Trophoblast cell (in vitro differentiated cells and primary cell): ENCODE data around the gene NME7.

Experiments used
- DNase-seq, 2 donors: peaks; one replicate each; pipeline ENCODE4 v3.0.0-alpha.2; 2016
- H2AFZ ChIP-seq: 2 replicates; pipeline ENCODE4 v1.6.1; 2013; ENCODE audit warnings: low read length, moderate library complexity, mild to moderate bottlenecking; ENCODE audit not compliant: insufficient read depth, poor library complexity
- H2AK5ac ChIP-seq: 2 replicates; pipeline ENCODE4 v1.6.1; 2013; ENCODE audit warnings: mild to moderate bottlenecking, low read length
- H2BK120ac ChIP-seq: 2 replicates; pipeline ENCODE4 v1.6.1; 2013; ENCODE audit warnings: low read length, mild to moderate bottlenecking, moderate library complexity; ENCODE audit not compliant: insufficient read depth, poor library complexity
- H2BK12ac ChIP-seq: 2 replicates; pipeline ENCODE4 v1.6.1; 2013; ENCODE audit warnings: mild to moderate bottlenecking, low read length, moderate library complexity
- H2BK5ac ChIP-seq: 2 replicates; pipeline ENCODE4 v1.6.1; 2013; ENCODE audit warnings: low read length, low read depth, moderate library complexity, mild to moderate bottlenecking; ENCODE audit not compliant: poor library complexity
- H3K14ac ChIP-seq: 2 replicates; pipeline ENCODE4 v1.6.1; 2013; ENCODE audit warnings: mild to moderate bottlenecking, low read length
- H3K18ac ChIP-seq: 2 replicates; pipeline ENCODE4 v1.6.1; 2013; ENCODE audit warnings: mild to moderate bottlenecking, low read length
- H3K23ac ChIP-seq: 2 replicates; pipeline ENCODE4 v1.6.1; 2013; ENCODE audit warnings: low read length
- H3K27ac ChIP-seq: 2 replicates; pipeline ENCODE4 v1.5.1; 2013; ENCODE audit warnings: low read depth, mild to moderate bottlenecking, inconsistent platforms, low read length, moderate library complexity
- H3K27me3 ChIP-seq: 2 replicates; pipeline ENCODE4 v1.6.1; 2013; ENCODE audit warnings: inconsistent platforms, mild to moderate bottlenecking, low read length, moderate library complexity; ENCODE audit not compliant: insufficient read depth
- H3K36me3 ChIP-seq, 2 experiments: 1 replicate in 1 of 2; 2 replicates in 1 of 2; pipeline ENCODE4 v1.6.1; 2013; ENCODE audit warnings: low read length in 2 of 2, mild to moderate bottlenecking in 2 of 2, moderate library complexity in 1 of 2; ENCODE audit not compliant: insufficient read depth in 2 of 2, control insufficient read depth in 1 of 2
- H3K4ac ChIP-seq: 2 replicates; pipeline ENCODE4 v1.6.1; 2013; ENCODE audit warnings: low read depth, mild to moderate bottlenecking, low read length, moderate library complexity
- H3K4me1 ChIP-seq, 2 experiments: 1 replicate in 1 of 2; 2 replicates in 1 of 2; pipeline ENCODE4 v1.6.1; 2013; ENCODE audit warnings: low read length in 2 of 2, mild to moderate bottlenecking in 2 of 2, moderate library complexity in 1 of 2; ENCODE audit not compliant: insufficient read depth in 2 of 2, control insufficient read depth in 1 of 2
- H3K4me2 ChIP-seq: 2 replicates; pipeline ENCODE4 v1.6.1; 2013; ENCODE audit warnings: inconsistent platforms, mild to moderate bottlenecking, low read length, moderate library complexity
- H3K4me3 ChIP-seq: 2 replicates; pipeline ENCODE4 v1.5.1; 2013; ENCODE audit warnings: mild to moderate bottlenecking, low read depth, low read length, inconsistent platforms
- H3K79me1 ChIP-seq: one replicate; pipeline ENCODE4 v1.6.1; 2013; ENCODE audit warnings: low read length
- H3K79me2 ChIP-seq: 2 replicates; pipeline ENCODE4 v1.6.1; 2013; ENCODE audit warnings: low read length, mild to moderate bottlenecking; ENCODE audit not compliant: control insufficient read depth, insufficient read depth, poor library complexity
- H3K9ac ChIP-seq: 2 replicates; pipeline ENCODE4 v1.6.1; 2013; ENCODE audit warnings: mild to moderate bottlenecking, low read length
- H3K9me3 ChIP-seq: 2 replicates; pipeline ENCODE4 v1.6.1; 2013; ENCODE audit warnings: low read depth, mild to moderate bottlenecking, control low read depth, inconsistent platforms, low read length; ENCODE audit not compliant: insufficient read depth
- H4K12ac ChIP-seq: 2 replicates; pipeline ENCODE4 v1.6.1; 2013; ENCODE audit warnings: low read depth, mild to moderate bottlenecking, low read length, moderate library complexity
- H4K8ac ChIP-seq: 2 replicates; pipeline ENCODE4 v1.6.1; 2013; ENCODE audit warnings: low read depth, mild to moderate bottlenecking, low read length, moderate library complexity
- H4K91ac ChIP-seq: one replicate; pipeline ENCODE4 v1.6.1; 2013; ENCODE audit warnings: low read depth, mild to moderate bottlenecking, low read length, moderate library complexity
- WGBS: extraction: QIAGEN DNeasy Blood & Tissue Kit; methylation state at CpG from one replicate; pipeline ENCODE4 v1.1.7; 2013; ENCODE audit warnings: missing lambda C conversion rate; ENCODE audit not compliant: insufficient read length, insufficient coverage; ENCODE audit errors: extremely low coverage; 5-methylcytosine and 5-hydroxymethylcytosine counted together

The NME7 gene

DNA sequence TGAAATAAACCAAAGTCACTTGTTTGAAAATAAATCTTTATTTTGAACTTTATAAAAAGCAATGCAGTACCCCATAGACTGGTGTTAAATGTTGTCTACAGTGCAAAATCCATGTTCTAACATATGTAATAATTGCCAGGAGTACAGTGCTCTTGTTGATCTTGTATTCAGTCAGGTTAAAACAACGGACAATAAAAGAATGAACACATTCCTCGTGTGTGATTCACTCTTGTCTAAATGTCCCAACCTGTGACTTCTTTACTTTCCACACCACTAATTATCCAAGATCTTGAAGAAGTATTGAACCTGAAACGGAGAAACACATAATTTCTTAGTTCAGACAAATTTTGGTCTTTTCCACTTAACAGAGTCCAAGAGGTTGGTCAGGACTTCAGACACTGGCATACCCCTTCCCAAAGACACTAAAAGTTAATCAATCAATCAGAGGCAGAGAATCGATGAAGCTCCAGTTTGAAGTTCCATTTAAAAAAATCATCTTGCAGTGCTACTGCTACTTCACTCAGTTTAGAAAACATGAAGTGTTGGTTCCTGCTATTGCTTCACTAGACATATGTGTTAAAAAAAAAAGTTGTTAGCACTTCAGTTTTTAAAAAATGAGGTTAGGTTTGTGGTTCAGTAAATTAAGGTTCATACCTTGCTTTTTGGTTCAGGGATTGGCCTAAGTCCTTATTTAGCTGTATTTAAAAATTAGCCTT lies 234.9 kb downstream of the NME7 start:
- no peaks in the 10 kb centered on the region for H3K27me3 ChIP-seq
- H4K8ac ChIP-seq, result no peak overlapping the region
- H3K18ac ChIP-seq, result no peak overlapping the region
- H4K91ac ChIP-seq, result no peak overlapping the region
- no peak overlapping the region for H2BK120ac ChIP-seq
- H3K4me1 ChIP-seq, result no peaks in the 10 kb centered on the region
- H3K9ac ChIP-seq, result no peak overlapping the region
- H2AFZ ChIP-seq, result no peak overlapping the region
- H2BK12ac ChIP-seq, result no peak overlapping the region
- WGBS, result no CpG with 5 or more reads among the region's 4 CpGs
- no peaks in the 10 kb centered on the region for H3K79me1 ChIP-seq
- H4K12ac ChIP-seq, result no peak overlapping the region
- no peak overlapping the region for H3K4me2 ChIP-seq
- no peak overlapping the region for H2BK5ac ChIP-seq
- H3K36me3 ChIP-seq, result peaks cover 8 to 23% of the 10 kb centered on the region in 2 experiments
- no peak overlapping the region for H3K4me3 ChIP-seq
- no peaks in the 10 kb centered on the region for H3K79me2 ChIP-seq
- H3K23ac ChIP-seq, result no peak overlapping the region
- no peak overlapping the region for H3K14ac ChIP-seq
- no peaks in the 10 kb centered on the region for H3K9me3 ChIP-seq
- no peak overlapping the region for H2AK5ac ChIP-seq
- DNase-seq, result peak in 1 of 2 donors; percentile 32
- H3K27ac ChIP-seq, result no peak overlapping the region
- no peak overlapping the region for H3K4ac ChIP-seq

DNA sequence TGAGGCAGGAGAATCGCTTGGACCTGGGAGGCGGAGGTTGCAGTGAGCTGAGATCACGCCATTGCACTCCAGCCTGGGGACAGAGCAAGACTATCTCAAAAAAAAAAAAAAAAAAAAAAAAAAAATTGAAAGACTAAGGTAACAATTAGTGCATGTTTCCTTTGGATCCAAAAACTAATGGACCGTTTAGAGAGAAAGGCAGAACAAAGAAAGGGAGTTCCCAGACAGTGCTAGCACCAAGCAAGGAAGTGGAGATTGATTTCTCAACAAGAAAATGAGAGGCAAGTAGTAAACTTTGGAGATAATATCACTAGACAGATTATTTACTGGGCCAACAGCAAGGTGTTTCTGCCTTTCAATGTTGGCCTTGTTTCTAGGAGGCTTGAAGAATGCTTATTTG lies 236.9 kb downstream of the NME7 start:
- no peak overlapping the region for H2AFZ ChIP-seq
- no peak overlapping the region for H3K4me3 ChIP-seq
- DNase-seq, result peak in 1 of 2 donors; percentile 13
- H4K8ac ChIP-seq, result no peak overlapping the region
- H3K4me1 ChIP-seq, result no peaks in the 10 kb centered on the region
- no peak overlapping the region for H3K4ac ChIP-seq
- no peak overlapping the region for H2AK5ac ChIP-seq
- peaks cover 11 to 31% of the 10 kb centered on the region in 2 experiments for H3K36me3 ChIP-seq
- no peak overlapping the region for H2BK120ac ChIP-seq
- no peak overlapping the region for H4K12ac ChIP-seq
- no peak overlapping the region for H3K27ac ChIP-seq
- no peak overlapping the region for H3K4me2 ChIP-seq
- no peak overlapping the region for H2BK12ac ChIP-seq
- no peak overlapping the region for H3K9ac ChIP-seq
- no peak overlapping the region for H4K91ac ChIP-seq
- no peak overlapping the region for H3K14ac ChIP-seq
- H2BK5ac ChIP-seq, result no peak overlapping the region
- no peak overlapping the region for H3K23ac ChIP-seq
- H3K27me3 ChIP-seq, result no peaks in the 10 kb centered on the region
- H3K9me3 ChIP-seq, result no peaks in the 10 kb centered on the region
- no peak overlapping the region for H3K18ac ChIP-seq
- WGBS, result no CpG with 5 or more reads among the region's 4 CpGs
- H3K79me1 ChIP-seq, result no peaks in the 10 kb centered on the region
- no peaks in the 10 kb centered on the region for H3K79me2 ChIP-seq

DNA sequence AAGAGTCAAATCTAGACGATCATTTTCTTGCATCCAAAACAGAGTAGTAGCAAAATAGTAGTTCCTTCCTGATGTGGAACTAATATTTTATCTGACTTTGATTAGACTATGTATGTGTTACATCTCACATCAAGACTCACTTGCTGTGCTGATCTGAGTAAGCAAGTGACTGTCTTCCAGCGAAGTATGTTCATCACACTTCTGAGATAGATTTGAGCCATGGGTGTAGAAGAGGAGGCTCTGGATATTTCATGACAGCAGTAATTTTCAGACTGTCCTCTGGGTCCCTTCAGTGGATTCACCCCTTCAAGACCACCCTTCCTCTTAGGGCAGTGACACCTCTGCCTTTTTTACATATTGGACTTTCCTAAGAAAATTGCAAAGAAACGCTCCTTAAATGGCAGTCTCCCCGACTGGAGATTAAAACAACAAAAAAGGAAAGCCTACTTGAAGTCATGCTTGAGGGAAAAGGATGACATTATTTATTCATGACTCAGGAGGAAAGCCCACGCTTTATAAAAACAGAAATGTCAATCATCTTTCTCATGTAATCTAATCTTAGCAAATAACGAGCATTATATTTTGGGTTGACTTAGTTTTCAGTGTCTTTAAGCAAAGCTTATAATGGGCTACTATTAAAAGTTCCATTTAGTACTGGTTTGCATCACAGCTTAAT lies 238.3 kb downstream of the NME7 start:
- H4K12ac ChIP-seq, result no peak overlapping the region
- no peaks in the 10 kb centered on the region for H3K4me1 ChIP-seq
- H2BK5ac ChIP-seq, result no peak overlapping the region
- no peak overlapping the region for H3K18ac ChIP-seq
- H2AK5ac ChIP-seq, result no peak overlapping the region
- no peak overlapping the region for H2BK120ac ChIP-seq
- peak overlapping the region; percentile 53 for H3K9ac ChIP-seq
- no peak overlapping the region for H3K4me2 ChIP-seq
- H3K36me3 ChIP-seq, result peaks cover 14 to 36% of the 10 kb centered on the region in 2 experiments
- no peaks in the 10 kb centered on the region for H3K79me2 ChIP-seq
- no peaks in the 10 kb centered on the region for H3K9me3 ChIP-seq
- H3K27me3 ChIP-seq, result no peaks in the 10 kb centered on the region
- no peak overlapping the region for H2AFZ ChIP-seq
- no peaks in the 10 kb centered on the region for H3K79me1 ChIP-seq
- DNase-seq, result no peak
- WGBS, result no CpG with 5 or more reads among the region's 6 CpGs
- H3K4ac ChIP-seq, result no peak overlapping the region
- H2BK12ac ChIP-seq, result no peak overlapping the region
- H3K23ac ChIP-seq, result no peak overlapping the region
- no peak overlapping the region for H4K8ac ChIP-seq
- no peak overlapping the region for H3K14ac ChIP-seq
- H4K91ac ChIP-seq, result no peak overlapping the region
- no peak overlapping the region for H3K4me3 ChIP-seq
- H3K27ac ChIP-seq, result no peak overlapping the region

DNA sequence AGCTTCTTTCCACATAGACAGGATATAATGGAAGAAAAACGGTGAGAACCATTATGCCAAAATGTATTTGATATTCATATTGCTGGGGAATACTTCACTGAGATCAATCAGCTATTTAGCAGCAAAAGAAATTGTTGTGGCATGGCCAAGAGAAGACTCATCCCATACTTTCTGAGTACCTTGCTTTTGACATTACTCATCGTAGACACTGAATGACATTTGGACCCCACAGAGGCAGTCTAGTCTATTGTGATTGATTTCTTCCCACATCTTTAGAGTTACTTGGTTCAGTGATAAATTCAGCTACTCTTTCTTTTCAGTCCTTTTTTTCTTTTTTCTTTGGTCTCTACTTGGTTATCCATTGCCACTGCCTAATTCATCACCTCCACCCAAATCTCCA lies 239.0 kb downstream of the NME7 start:
- no peak overlapping the region for H2BK12ac ChIP-seq
- H3K4me3 ChIP-seq, result no peak overlapping the region
- H3K4me1 ChIP-seq, result peaks cover 0 to 2% of the 10 kb centered on the region in 2 experiments
- no peak for DNase-seq
- H2BK5ac ChIP-seq, result no peak overlapping the region
- no peak overlapping the region for H2AFZ ChIP-seq
- no peak overlapping the region for H4K91ac ChIP-seq
- H3K79me1 ChIP-seq, result no peaks in the 10 kb centered on the region
- H3K36me3 ChIP-seq, result peaks cover 14 to 36% of the 10 kb centered on the region in 2 experiments
- no peaks in the 10 kb centered on the region for H3K27me3 ChIP-seq
- no peaks in the 10 kb centered on the region for H3K9me3 ChIP-seq
- no peak overlapping the region for H3K14ac ChIP-seq
- H3K79me2 ChIP-seq, result no peaks in the 10 kb centered on the region
- no peak overlapping the region for H2BK120ac ChIP-seq
- H3K18ac ChIP-seq, result no peak overlapping the region
- no peak overlapping the region for H3K9ac ChIP-seq
- no peak overlapping the region for H3K23ac ChIP-seq
- no peak overlapping the region for H4K12ac ChIP-seq
- WGBS, result no CpG with 5 or more reads among the region's 2 CpGs
- no peak overlapping the region for H3K27ac ChIP-seq
- H4K8ac ChIP-seq, result no peak overlapping the region
- no peak overlapping the region for H2AK5ac ChIP-seq
- H3K4me2 ChIP-seq, result no peak overlapping the region
- H3K4ac ChIP-seq, result no peak overlapping the region
